Astrocyte of the hippocampus (primary cell): ENCODE data around the gene STN1.
A peak's percentile ranks its signal among the peaks of the same experiment; 100 is the strongest.

Experiments
- DNase-seq: peaks from one replicate; pipeline ENCODE4 v3.0.0; 2011; ENCODE audit warnings: low read depth, low spot score

The STN1 gene

DNA sequence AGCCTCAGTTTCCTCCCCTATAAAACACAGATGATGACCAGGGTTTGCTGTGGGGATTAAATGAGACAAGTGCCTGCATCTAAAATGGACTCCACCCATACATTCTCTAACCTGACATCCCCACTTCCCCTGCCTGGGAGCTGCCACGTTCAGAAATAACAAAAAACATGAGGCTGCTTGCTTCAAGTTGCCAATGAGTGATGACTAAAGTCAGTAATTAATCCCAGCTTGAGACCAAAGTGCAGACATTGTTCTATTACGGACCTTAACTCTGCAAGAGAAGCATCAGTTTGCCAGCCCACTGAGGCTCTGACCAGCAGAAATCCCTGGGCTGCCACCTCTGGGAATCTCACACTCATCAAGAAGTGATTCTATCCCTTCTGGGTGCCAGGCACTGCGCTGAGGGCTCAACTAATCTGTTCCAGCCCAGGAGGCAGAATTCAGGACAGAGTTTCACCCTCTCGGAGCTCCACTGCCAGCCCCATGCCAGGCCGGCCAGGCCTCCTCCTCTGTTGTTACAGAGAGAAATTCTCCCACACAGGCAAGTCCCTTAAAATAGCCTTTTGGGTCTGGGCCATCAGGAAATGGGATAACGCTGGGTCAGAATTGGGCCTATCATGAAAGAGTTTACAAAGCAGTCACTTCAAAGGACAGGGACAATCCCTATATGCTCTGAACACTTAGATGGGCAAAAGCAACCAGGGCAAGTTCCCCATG is 74.0 kb downstream of the STN1 start:
- DNase-seq: no peak

DNA sequence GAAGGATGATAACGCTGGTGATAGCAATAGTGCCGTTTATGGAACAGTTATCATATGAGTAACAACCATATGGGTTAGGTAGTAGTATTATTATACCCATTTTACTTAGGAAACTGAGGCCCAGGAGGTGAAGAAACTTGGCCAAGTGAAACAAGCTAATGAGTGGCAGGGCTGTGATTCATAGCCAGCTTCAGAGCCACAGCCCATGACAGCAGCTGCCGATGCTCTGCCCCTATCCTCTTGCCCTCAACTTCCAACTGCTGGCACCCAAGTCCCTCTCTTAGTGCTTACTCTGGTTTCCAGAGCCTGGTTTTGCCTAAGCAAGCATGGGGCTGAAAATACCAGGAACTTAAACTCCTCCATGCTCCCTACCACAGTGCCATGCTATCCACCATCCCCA is 74.9 kb downstream of the STN1 start:
- DNase-seq: no peak

DNA sequence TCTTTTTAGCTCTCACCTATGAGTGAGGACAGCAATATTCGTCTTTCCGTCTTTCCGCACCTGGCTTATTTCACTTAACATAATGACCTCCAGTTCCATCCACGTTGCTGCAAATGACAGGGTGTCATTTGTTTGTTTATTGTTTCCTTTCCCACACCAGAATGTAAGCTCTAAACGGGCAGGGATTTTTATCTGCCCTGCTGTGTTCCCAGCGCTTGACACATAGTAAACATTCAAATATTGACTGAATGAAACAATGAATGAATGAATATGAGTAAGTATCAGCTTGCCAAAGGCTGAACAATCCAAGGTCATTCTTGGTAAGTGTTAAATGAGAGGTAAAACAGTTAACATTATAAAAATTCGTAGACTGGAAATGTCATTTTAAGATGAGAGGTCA is 75.4 kb downstream of the STN1 start:
- no peak for DNase-seq

- no peak for DNase-seq
These were observed 76.5 kb downstream of the STN1 start for GRCh38 chr10:103841519-103841918.

DNA sequence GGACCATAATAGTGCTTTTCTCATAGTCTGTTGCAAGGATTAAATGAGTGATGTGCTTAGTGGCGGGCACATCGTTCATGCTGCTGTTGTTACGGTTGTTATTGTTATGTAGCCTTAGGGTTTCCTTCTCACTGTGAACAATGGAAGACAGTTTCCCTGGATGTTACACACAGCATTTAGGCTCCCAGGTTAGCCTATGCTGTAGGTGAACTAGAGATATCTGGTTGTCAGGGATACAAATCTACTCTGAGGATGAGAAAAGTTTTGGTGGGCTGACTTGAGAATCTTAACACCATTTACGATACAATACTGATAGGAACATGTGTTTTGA is 77.3 kb downstream of the STN1 start:
- no peak for DNase-seq

DNA sequence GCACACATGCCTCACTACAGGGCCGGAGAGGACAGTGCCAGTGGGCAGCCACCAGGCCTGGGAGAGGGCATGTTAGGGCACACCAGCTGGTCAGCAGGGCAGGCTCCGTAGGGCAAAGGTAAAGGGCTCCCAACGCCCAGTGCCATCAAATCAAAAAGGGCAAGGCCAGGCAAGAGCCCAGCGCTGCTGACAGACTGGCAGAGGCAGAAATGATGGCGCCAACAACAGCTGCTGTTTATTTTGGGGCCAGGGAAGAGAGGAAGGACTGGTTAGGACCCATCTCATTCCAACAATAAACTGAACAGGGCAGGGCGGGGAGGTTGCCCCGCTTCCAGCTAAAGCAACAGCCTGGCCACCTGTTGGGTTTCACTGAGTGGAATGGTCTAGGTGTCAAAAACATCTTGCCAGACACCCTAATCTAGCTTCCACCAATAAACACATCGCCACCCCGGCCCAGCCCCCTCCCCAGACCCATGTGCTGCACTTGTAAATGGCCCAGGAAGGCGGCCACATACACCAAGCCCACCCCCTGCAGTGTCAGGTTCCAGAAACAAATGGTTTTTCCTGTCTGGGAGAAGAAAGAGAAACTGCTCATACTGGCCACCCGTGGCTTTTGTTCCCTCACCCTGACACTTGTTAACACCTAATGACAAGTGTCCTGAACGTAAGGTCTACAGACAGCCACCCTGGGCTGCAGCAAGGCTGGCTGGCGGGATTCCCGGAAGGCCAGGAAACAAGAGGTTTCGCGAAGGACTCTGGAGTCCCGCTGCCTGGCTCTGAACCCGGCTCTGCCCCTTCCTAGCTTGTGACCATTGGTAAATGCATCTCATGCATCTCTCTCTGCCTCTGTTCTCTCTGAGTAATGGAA is 77.9 kb downstream of the STN1 start:
- DNase-seq: no peak

DNA sequence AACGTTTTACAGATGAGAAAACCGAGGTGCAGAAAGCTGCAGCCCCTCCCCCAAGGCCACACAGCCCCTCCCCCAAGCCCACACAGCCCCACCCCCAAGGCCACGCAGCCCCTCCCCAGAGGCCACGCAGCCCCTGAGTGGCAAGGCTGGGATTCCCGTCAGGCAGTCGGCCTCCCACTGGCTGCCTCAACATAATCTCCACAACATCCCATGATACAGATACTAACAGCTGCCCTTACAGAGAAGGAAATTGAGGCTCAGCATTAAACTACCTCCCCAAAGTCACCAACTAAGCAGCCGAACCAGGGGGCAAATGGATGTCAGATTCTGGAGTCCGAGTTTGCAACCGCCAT is 78.5 kb downstream of the STN1 start:
- DNase-seq: no peak

- DNase-seq: no peak
These were observed 79.0 kb downstream of the STN1 start for GRCh38 chr10:103838862-103839518.

GRCh38 chr10:103838070-103838395 is 80.0 kb downstream of the STN1 start:
- no peak for DNase-seq

DNA sequence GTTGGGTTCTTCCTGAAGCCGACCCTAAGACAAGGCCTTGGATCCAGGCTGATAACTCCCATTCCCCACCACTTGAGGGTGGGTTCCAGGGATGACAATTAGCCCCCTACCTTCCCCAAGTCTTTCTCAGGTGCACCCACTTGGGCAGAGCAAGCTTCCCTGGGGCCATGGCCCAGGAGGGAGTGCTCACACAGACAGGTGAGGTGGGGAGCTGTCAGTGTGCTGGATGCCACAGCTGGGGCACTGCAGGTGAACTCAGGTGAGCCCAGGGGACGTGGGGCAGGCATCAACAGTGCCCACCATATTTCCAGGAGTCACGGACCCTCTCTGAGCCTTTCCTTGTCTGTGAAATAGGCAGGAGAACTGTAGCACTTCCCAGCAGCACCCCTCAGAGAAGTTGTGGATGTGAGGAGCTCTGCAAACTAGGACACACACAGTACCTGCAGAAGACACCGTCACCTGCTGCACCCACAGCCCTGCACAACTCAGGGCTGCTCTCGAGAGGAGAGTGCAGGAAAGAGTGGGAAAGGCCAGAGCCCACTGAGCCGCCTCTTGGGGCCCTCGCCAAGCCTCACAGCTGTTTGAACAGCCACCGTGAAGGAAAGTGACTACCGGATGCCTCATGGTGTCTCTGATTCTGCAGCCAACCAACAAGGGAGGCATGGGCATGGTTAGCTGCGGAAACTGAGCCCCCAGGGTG is 80.5 kb downstream of the STN1 start:
- no peak for DNase-seq

- DNase-seq: no peak
These were observed 81.1 kb downstream of the STN1 start for GRCh38 chr10:103836861-103837260.

GRCh38 chr10:103836273-103836672 is 81.7 kb downstream of the STN1 start:
- DNase-seq: no peak

GRCh38 chr10:103835096-103836050 is 82.6 kb downstream of the STN1 start:
- peak; percentile 53 for DNase-seq

DNA sequence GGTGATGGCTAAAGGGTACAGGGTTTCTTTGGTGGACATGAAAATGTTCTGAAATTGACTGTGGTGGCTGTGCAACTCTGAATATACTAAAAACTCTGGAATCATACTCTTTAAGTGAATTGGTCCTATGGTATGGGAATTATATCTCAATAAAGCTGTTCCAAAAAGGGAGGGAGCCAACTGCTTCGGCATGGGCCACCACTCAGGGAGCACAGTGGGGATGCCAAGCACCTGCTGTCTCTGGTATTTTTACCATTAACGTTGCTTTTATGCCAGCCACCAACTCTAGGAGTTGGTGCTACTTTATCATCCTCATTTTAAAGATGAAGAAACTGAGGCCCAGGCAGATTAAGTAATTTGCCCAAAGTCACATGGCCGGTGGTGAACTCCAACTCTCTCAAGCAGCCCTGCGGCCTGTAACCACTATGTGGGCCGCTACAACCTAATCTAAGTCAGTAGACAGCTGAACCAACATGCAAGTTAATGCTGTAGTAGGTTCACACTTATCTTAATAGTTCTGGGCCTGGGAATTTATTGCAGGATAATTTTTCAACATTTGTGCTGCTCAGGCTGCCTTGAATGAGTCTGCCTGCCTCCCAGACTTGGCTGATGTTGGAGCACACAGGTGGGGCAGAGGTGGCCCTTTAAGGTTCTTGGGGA is 83.4 kb downstream of the STN1 start:
- no peak for DNase-seq

DNA sequence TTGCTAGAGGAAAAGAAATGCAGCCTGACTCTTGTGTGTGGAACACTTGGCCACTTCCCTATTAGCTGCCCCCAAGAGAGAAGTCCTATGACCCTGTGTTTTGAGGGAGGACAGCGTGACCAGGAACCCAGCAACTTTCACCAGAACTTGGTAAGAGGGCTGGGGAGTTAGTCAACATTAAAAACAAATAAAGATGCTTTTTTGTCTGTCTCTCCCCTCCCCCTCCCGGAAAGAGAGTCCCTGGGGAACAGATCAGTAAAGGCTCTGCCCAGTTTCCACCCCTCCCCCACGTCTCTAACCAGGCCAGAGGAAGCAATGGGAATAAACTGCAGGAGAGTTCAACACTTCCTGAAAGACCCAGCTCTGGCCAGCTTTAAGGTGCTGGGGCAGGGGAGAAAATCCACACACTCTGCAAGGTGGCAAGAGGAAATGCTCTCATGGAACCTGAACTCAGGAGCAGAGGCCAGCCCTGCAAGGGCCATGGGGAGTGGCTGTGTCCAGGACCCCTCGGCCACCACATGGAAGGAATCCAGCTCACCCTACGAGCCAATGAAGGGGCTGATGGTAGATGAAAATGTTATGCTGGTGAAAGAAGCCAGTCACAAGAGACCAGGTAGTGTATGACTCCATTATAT is 84.1 kb downstream of the STN1 start:
- no peak for DNase-seq

- DNase-seq: no peak
These were observed 85.2 kb downstream of the STN1 start for GRCh38 chr10:103832806-103833205.
